Measurements from ENCODE around the gene RELT.
A peak's percentile ranks its signal among the peaks of the same experiment; 100 is the strongest.

Gene RELT

DNA sequence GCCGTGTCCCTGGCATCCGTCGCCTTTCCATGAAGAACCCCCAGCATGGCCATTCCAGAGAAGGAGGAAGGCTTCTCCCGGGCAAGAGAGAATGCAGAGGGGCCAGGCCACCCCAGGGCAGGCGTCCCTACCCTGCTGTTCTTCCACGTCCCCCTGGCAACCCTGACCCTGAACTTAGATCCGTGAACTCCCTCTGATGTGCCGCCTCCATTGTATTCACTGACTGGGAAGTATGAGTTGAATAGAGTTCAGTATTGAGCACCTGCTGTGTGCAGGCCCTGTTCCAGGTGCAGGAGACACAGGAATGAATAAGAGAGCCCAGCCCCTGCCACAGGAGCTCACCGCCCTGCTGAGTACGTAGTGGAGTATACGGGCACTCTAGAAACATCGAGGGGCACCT is 29.1 kb upstream of the RELT start:
- H3K4me2 ChIP-seq (ENCODE audit: low read length): no peak overlapping the region
- no peaks in the 10 kb centered on the region for H3K36me3 ChIP-seq (ENCODE audit: control insufficient read depth, insufficient read depth, low read length)
- H3K4me3 ChIP-seq (ENCODE audit: low read depth, low read length): no peak overlapping the region
- peaks cover 2% of the 10 kb centered on the region for H3K79me2 ChIP-seq
- no peaks in the 10 kb centered on the region for H3K27me3 ChIP-seq (ENCODE audit: control insufficient read depth, insufficient read depth, low read length)
- no peak overlapping the region for H3K9ac ChIP-seq
- peaks cover 7% of the 10 kb centered on the region for H3K4me1 ChIP-seq
- no peak overlapping the region for H2AFZ ChIP-seq
- H3K9me3 ChIP-seq (ENCODE audit: control insufficient read depth, low read length): no peaks in the 10 kb centered on the region
- H3K27ac ChIP-seq: no peak overlapping the region
- TF ChIP-seq, protein P1, sequence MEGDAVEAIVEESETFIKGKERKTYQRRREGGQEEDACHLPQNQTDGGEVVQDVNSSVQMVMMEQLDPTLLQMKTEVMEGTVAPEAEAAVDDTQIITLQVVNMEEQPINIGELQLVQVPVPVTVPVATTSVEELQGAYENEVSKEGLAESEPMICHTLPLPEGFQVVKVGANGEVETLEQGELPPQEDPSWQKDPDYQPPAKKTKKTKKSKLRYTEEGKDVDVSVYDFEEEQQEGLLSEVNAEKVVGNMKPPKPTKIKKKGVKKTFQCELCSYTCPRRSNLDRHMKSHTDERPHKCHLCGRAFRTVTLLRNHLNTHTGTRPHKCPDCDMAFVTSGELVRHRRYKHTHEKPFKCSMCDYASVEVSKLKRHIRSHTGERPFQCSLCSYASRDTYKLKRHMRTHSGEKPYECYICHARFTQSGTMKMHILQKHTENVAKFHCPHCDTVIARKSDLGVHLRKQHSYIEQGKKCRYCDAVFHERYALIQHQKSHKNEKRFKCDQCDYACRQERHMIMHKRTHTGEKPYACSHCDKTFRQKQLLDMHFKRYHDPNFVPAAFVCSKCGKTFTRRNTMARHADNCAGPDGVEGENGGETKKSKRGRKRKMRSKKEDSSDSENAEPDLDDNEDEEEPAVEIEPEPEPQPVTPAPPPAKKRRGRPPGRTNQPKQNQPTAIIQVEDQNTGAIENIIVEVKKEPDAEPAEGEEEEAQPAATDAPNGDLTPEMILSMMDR (IDR thresholded peaks at IDR 0.05): no peak

DNA sequence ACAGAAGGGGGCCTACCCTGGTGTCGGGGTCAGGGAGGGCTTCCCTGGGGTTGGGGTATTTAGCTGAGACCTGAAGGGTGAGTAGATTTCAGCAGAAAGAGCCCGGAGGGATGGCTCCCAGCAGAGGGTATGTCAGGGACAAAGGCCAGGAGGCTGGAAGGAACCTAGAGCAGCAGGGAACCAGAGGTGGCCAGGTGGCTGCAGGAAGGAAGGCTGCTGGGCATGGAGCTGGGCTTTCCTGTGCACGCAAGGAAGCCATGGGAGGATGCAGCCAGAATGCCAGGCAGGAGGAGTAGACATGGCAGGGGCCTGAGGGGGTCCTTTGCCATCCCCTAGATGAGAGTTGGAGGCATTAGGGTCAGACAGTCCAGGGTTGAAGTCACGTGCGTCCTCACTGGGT is 27.4 kb upstream of the RELT start:
- H3K4me1 ChIP-seq: peaks cover 4% of the 10 kb centered on the region
- TF ChIP-seq, protein P1 (IDR thresholded peaks at IDR 0.05): no peak
- no peaks in the 10 kb centered on the region for H3K36me3 ChIP-seq (ENCODE audit: control insufficient read depth, insufficient read depth, low read length)

DNA sequence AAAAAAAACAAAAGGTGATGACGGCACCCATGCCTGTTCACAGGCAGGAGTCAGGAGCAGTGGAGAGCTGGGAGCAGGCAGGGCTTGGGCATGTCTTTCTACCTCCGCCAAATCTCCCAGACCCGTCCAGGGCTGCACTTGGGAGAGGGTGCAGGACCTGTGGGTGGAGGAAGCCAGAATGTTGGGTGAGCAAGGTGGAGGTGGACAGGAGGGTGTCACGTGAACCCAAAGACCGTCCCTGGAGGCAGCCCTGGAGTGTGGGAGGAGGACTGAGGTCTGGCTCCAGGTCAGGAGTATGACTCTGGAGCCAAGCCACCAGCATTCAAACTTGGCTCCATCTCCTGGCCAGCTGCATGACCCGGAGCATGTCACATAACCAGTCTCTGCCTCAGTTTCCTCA is 26.6 kb upstream of the RELT start:
- H3K4me1 ChIP-seq: peaks cover 3% of the 10 kb centered on the region
- no peak overlapping the region for H3K4me2 ChIP-seq (ENCODE audit: low read length)
- H3K9me3 ChIP-seq (ENCODE audit: control insufficient read depth, low read length): no peaks in the 10 kb centered on the region
- no peak overlapping the region for H3K27ac ChIP-seq
- H3K36me3 ChIP-seq (ENCODE audit: control insufficient read depth, insufficient read depth, low read length): no peaks in the 10 kb centered on the region
- H3K4me3 ChIP-seq (ENCODE audit: low read depth, low read length): no peak overlapping the region
- TF ChIP-seq, protein P1 (IDR thresholded peaks at IDR 0.05): no peak
- H3K27me3 ChIP-seq (ENCODE audit: control insufficient read depth, insufficient read depth, low read length): no peaks in the 10 kb centered on the region
- H3K9ac ChIP-seq: no peak overlapping the region
- H2AFZ ChIP-seq: no peak overlapping the region
- H3K79me2 ChIP-seq: peaks cover 5% of the 10 kb centered on the region

More for the DNA sequence above, 27.4 kb upstream of the RELT start:
- Histone ChIP-seq H3K9ac (no peak overlapping the region), H3K9me3 (ENCODE audit: control insufficient read depth, low read length) (no peaks in the 10 kb centered on the region), H3K4me3 (ENCODE audit: low read depth, low read length) (no peak overlapping the region), H3K27me3 (ENCODE audit: control insufficient read depth, insufficient read depth, low read length) (no peaks in the 10 kb centered on the region), H3K4me2 (ENCODE audit: low read length) (no peak overlapping the region), H2AFZ (no peak overlapping the region), H3K27ac (no peak overlapping the region), H3K79me2 (peaks cover 5% of the 10 kb centered on the region)

DNA sequence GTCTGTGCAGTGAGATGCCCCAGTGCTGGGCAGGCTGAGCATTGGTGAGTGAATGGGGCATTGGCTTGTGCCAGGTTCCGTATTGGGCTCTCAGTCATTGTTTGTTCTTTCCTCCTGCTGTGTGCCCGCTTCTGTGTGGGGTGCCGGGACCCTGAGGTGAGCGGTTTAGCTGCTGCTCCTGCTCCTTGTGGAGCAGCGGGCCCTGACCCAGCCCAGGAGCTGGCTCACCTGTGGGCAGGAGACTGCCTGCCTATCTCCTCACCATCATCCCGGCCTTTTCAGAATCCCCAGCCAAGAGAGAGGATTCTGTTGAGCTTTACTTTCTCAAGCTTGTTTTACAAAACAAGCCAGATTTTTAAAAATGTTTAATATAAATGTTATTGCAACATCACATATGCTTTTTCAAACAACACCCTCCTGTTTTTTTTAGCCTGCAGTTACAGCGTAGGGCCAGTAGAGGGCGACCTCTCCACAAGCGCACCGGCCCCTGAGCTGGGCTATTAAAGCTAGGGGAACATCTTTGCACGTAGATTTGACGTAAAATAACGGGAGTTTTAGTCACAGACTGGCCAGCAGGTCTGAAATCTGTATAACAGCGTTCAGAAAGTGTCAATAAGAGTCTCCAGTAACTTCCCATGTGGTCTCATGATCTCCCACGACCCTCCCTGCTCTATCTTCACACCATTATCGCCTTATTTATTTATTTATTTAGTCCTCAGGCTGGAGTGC is 25.1 kb upstream of the RELT start:
- Histone ChIP-seq H3K4me2 (ENCODE audit: low read length) (no peak overlapping the region), H3K36me3 (ENCODE audit: control insufficient read depth, insufficient read depth, low read length) (no peaks in the 10 kb centered on the region), H3K9ac (no peak overlapping the region), H3K27me3 (ENCODE audit: control insufficient read depth, insufficient read depth, low read length) (no peaks in the 10 kb centered on the region), H3K27ac (no peak overlapping the region), H3K4me3 (ENCODE audit: low read depth, low read length) (no peak overlapping the region), H3K79me2 (peaks cover 5% of the 10 kb centered on the region), H3K4me1 (no peaks in the 10 kb centered on the region), H2AFZ (no peak overlapping the region), H3K9me3 (ENCODE audit: control insufficient read depth, low read length) (no peaks in the 10 kb centered on the region)
- TF ChIP-seq, protein P1 (IDR thresholded peaks at IDR 0.05): peak; percentile 95

DNA sequence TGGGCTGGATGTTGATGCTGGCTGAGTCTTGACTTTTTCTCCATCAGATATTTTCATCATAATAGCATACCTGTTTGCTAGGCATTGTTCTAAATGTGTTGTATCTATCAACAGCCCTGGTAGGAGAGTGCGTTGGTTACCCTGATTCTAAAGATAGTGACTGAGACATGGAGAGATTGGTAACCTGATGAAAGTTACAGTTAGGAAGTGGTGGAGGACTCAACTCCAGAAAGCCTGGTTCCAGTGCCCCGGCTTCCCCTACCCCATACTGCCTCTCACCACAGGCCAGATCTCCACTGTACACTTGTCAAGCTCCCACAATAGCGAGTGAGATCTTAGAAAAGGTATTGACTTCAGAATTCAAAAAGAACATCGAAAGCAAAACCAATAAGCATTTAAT is 22.8 kb upstream of the RELT start:
- no peak overlapping the region for H2AFZ ChIP-seq
- H3K9me3 ChIP-seq (ENCODE audit: control insufficient read depth, low read length): no peaks in the 10 kb centered on the region
- peaks cover 5% of the 10 kb centered on the region for H3K79me2 ChIP-seq
- no peaks in the 10 kb centered on the region for H3K36me3 ChIP-seq (ENCODE audit: control insufficient read depth, insufficient read depth, low read length)
- H3K27me3 ChIP-seq (ENCODE audit: control insufficient read depth, insufficient read depth, low read length): no peaks in the 10 kb centered on the region
- H3K4me1 ChIP-seq: peaks cover 10% of the 10 kb centered on the region
- no peak overlapping the region for H3K4me3 ChIP-seq (ENCODE audit: low read depth, low read length)
- H3K4me2 ChIP-seq (ENCODE audit: low read length): no peak overlapping the region
- H3K9ac ChIP-seq: no peak overlapping the region
- TF ChIP-seq, protein P1 (IDR thresholded peaks at IDR 0.05): no peak
- no peak overlapping the region for H3K27ac ChIP-seq

All from parathyroid adenoma (tissue), 2 donors.